GM21723 (cell line): ENCODE results near the gene FLNC.

Experiments
- ATAC-seq: cut with Tn5 transposase; IDR thresholded peaks from one replicate; pipeline ENCODE4 v1.9.1; 2021; ENCODE audit warnings: mild to moderate bottlenecking, moderate library complexity; ENCODE audit not compliant: unreplicated experiment

FLNC gene

GRCh38 chr7:128906766-128907559, 76.8 kb downstream of the FLNC start:
- no peak for ATAC-seq
